Activated T-cell treated with anti-CD3 and anti-CD28 coated beads for 4 hours (primary cell): ENCODE data around the gene TRIP13.
"Not testable (repeated sequence)": the region's sequence is repeated elsewhere in the genome, so short reads cannot be mapped to it uniquely, and the experiment has no call there.

ENCODE experiments used
- DNase-seq: peaks from one replicate; pipeline ENCODE4 v3.0.0-alpha.2; 2020

TRIP13 gene

DNA sequence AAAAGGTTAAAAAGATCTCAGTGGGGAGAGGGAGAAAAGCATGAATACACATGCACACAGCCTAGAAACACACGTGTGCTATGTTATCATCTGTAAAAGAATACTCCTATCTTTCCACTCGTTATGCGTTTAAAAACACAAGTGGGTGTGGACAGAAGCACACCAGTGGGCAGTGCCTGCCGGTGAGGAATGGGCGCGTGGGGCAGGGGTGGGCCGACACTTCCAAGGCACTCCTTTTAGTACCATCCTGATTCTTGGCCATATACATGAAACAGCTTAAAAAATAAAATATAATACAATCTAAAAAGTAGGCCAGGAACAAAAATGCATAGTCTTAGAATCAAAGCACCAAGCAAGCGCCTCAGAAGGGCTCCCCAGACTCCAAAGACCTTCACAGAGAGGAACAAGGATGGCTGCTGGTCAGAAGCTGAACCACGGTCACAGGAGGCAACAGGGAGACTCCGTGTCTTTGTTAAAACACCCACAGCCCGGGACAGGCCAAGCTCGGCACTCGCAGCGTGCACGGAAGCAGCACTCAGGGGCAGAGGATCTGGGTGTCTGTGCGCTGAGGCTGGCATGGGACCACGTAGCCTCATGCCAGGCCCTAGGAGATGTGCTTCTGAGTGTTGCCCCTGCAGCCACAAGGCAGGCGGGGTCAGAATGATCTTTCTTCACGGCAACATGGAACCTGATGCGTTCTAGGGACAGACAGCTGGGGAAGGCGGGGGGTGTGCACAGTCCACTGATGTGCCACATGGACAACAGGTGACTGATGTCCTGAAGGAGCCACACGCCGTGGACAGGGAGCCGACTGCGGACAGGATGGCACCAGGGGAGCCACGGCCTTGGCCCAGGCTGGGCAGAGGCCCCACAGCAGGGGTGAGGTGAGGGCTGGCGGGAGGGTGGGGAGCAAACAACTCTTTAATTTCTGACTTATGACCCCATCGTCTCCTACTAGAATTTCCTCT is 16.0 kb upstream of the TRIP13 start:
- DNase-seq: no peak

GRCh38 chr5:878125-878524 is 14.6 kb upstream of the TRIP13 start:
- no peak for DNase-seq

GRCh38 chr5:878677-879076 is 14.0 kb upstream of the TRIP13 start:
- DNase-seq: not testable (repeated sequence)

GRCh38 chr5:880816-881550 is 11.7 kb upstream of the TRIP13 start:
- no peak for DNase-seq

GRCh38 chr5:881551-881935 is 11.1 kb upstream of the TRIP13 start:
- DNase-seq: no peak

DNA sequence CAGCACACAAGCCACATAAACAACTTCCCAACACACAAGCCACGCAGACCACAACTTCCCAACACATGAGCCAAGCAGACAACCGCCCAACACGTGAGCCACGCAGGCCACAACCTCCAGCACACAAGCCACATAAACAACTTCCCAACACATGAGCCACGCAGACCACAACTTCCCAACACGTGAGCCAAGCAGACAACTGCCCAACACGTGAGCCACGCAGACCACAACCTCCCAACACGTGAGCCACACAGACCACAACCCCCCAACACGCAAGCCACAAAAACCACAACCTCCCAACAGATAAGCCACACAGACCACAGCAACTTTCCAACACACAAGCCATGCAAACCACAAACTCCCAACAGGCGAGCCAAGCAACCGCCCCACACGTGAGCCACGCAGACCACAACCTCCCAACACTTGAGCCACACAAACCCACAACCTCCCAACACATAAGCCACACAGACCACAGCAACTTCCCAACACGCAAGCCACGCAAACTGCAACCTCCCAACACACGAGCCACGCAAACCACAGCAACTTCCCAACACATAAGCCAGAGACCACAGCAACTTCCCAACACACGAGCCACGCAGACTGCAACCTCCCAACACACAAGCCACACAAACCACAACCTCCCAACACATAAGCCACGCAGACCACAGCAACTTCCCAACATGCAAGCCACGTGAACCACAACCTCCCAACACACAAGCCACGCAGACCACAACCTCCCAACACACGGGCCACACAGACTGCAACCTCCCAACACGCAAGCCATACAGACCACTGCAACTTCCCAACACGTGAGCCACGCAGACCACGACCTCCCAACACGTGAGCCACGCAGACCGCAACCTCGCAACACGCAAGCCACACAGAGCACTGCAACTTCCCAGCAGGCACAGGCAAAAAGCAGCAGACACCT is 10.2 kb upstream of the TRIP13 start:
- DNase-seq: no peak

DNA sequence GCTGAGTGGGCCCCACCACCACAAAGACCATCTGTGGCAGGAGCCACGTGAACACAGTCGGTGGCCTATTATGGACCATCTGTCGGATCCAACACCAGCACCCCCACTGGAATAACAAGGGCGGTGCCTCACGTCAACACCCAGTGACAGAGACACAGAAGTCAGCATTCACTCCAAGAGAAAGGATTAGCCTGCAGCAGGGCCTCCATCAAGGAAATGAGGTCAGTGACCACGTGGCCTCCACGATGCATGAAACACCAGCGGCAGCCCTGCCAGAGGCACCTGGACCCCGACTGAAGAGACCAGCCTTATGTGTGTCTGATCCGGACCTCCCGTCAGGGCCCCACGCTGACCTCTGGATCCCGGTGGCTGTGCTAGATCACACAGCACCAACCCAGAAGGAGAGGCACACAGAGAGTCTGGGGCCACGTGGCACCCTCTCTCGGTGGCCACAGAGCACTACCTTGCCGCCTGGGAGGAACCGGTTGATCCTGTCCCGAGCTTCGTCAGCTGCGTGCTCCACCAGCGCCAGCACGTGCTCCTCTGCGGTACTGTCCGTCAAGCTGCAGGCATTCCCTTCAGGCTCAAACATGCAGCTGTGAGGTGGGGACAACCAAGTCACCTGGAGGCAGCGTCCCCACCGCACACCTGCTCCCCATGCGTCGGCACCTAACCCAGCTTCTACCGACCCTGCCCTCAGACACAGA is 9.1 kb upstream of the TRIP13 start:
- no peak for DNase-seq

DNA sequence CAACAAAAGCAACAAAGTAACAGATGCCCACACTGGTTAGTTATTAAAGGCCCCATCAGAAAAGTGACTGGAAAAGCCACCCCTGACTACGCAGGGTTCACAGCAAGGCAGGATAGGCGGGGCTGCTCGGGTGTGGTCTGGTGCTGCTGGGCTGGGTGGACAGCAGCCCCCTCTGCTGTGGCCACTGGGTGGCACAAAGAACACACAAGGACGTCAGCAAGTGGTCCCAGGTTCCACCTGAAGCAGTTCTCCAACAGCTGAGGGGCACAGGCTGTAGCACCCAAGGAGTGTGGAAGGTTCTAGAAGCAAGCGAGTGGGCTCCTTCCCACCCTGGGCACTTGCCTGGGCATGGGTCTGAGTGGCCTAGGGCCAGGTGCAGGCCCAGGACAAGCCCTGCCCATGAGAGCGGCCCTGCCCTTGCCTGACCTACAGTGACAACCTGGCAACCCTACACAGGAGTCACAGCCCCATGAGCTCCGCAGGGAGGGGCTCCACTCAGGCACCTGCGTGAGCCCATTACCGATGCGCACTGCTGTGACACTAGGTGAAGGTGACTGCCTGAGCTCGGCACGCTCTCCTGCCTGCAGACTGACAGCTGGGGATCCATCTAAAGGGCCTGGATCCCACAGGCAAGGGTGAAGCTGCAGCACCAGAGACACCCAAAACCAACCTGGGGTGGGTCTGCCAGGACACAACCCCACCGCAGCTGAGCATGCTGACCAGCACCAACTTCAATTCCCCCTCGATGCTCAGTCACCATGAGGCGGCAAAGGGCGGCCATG is 8.1 kb upstream of the TRIP13 start:
- no peak for DNase-seq

DNA sequence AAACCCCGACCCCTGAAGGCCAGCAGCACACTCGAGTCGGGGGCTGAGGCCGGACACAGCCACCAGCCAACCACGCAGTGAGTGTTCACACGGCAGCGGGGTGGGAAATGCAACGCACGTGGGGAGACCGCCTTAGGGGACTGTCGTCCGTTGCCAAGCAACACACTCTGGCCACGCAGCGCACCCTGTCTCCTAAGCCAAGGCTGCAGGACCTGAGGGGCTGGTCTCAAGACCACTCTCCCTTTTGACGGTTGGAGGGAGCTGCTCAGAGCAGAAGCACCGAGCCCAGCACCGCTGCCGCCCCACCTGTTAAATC is 7.6 kb upstream of the TRIP13 start:
- no peak for DNase-seq

- no peak for DNase-seq
Observed at GRCh38 chr5:885529-885928, 7.2 kb upstream of the TRIP13 start.

DNA sequence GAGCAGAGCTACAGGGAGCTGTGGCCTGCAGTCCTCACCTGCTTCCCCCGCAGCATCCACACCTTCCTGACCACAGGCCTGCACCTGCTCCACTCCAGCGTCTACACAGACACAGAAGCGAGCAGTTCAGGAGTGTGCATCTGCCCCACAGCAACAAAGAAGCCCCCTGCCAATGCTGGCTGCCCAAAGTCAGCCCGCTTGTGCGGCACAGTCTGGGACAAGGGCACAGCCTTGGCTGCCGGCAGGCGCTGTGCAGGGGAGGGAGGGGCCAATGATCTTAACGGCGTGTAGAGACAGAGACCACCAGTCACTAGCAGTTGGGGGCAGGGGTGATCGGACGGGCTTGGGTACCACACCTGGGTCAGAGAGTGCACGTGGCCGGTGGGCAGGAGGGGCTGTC is 6.6 kb upstream of the TRIP13 start:
- no peak for DNase-seq

- no peak for DNase-seq
Observed at GRCh38 chr5:886716-887325, 5.9 kb upstream of the TRIP13 start.

DNA sequence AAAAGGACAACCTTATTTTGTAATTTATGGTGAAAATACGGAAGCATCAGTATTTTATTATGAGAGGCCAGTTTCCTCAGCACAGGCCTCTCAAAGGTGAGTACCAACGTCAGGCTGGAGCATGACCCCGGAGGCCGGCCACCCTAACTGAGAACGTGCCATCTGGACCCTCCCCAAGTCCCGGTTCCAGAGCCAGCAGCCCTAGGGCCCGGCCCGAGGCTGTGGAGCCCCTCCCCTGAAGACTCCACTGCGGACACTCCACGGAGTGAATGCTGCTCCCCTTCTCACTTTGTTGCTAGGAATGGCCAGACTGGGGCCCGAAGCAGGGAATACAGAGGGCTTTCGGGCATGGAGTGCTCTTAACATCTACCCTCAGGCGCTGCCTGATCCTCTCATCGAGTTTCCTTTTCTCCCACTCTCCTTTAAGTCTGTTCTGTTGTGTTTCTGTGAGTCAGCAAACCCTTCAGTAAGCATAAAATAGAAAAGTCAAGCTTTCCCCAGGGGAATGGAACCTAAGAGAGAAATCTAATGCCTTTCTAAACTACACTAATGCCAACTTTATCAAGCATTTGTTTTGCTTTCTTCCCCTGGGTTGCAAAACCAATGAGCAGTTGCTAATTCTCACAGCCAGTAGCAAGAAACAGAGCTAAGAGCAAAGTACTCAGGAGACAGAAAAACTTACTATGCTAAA is 4.6 kb upstream of the TRIP13 start:
- no peak for DNase-seq

DNA sequence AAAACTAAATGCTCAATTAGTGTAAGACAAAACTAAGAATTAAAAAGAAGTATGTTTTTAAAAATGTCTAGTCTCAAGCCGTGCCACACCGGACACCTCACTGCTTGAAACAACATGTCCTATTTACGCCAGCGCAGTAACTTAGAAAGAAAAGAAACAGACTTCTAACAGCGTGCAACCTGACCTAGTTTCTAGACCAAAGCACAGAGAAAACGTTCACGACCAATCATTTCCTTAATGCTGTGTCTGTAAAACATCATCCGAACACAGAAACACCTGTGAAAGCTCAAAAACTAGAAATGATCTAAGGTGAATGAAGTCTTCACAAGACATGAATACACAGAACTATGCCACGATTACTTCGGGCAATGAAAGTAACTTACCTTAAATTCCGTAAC is 4.0 kb upstream of the TRIP13 start:
- DNase-seq: no peak

- no peak for DNase-seq
Observed at GRCh38 chr5:889075-889710, 3.5 kb upstream of the TRIP13 start.

DNA sequence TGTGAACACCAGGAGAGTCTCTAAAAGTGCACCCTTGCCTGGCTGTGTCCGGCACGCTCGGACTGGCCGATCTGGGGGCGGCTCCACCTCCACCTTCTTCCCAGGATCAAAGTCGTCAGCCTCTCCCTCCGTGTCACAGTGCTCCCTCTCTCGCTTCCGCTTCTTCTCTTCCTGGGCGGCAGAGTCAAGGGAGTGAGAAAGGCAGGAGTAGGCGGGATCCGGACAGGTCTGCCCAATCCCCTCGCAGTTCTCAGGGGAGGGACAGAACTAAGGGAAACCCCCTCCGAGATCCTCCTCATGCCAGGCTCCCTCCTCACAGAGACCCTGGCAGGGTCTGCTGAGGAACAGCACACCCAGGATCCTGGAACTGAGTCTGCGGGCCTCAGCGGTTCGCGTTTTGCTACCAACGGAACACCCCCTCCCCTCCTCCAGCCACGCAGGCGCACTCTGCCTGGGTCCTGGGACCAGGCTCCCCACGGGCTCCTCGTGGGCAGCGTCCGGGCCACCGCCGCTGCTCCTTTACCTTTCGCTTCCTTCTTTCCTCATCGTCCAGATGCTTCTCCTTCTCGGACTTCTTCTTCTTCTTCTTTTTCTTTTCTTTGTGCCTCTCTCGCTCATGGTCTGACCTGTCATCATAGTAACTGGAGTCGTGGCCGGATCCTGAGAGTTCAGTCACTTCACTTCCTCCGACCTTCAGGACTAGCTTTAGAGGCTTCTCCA is 1.4 kb upstream of the TRIP13 start:
- no peak for DNase-seq

GRCh38 chr5:891837-892393 is 769 bp upstream of the TRIP13 start:
- no peak for DNase-seq

GRCh38 chr5:893137-893506 is 438 bp downstream of the TRIP13 start:
- DNase-seq: no peak

DNA sequence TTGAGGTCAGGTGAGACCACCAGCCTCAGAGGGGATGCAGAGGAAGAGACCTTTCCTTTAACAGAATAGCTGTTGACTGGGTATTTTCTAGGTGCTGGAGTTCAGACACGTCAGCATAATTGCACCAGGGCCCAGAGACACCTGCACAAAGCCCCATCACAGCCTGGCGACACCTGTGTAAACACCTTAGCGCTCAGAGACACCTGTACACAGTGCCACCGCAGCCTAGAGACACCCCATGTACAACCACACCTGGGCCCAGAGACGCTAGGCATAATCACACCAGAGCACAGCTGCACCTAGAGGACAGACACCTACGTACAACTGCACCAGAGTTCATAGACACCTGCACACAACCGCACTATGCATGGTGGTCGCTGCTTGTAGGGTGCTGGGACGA is 1.0 kb downstream of the TRIP13 start:
- no peak for DNase-seq
